GM23338 (cell line): ENCODE data around the gene CDH23. TPM values are rescaled to one million over a fixed set of nuclear protein-coding genes. Genes with fewer than 3 reads are reported as not detected.

Experiments used
- ATAC-seq: fragments of 200-7000 bp; cut with Tn5 transposase; 3 replicates; pipeline ENCODE4 v1.9.1; 2020
- DNase-seq: peaks from one replicate; pipeline ENCODE4 v3.0.0-alpha.2; 2015; ENCODE audit warnings: low spot score
- H2AFZ ChIP-seq: fragments of 200-600 bp; sonication (generic); 2 replicates; pipeline ENCODE4 v1.8.0; 2016; ENCODE audit warnings: antibody characterized with exemption, mild to moderate bottlenecking, moderate library complexity
- H3F3A ChIP-seq: fragments of 200-600 bp; sonication (generic); replicated peaks from 2 replicates; pipeline ENCODE4 v1.8.0; 2017; ENCODE audit warnings: antibody characterized with exemption, mixed run types, low read depth
- H3K27ac ChIP-seq: fragments of 200-600 bp; sonication (generic); 2 replicates; pipeline ENCODE4 v1.6.1; 2016; ENCODE audit warnings: low read depth
- H3K27me3 ChIP-seq: fragments of 200-600 bp; sonication (generic); 2 replicates; pipeline ENCODE4 v1.8.0; 2016; ENCODE audit warnings: mild to moderate bottlenecking, mixed run types, moderate library complexity; ENCODE audit not compliant: insufficient read depth
- H3K36me3 ChIP-seq: fragments of 200-600 bp; sonication (generic); 2 replicates; pipeline ENCODE4 v1.8.0; 2016; ENCODE audit warnings: mild to moderate bottlenecking; ENCODE audit not compliant: insufficient read depth
- H3K4me1 ChIP-seq: fragments of 200-600 bp; sonication (generic); 2 replicates; pipeline ENCODE4 v1.8.0; 2016; ENCODE audit warnings: mild to moderate bottlenecking, moderate library complexity; ENCODE audit not compliant: insufficient read depth
- H3K4me2 ChIP-seq: fragments of 200-600 bp; sonication (generic); 2 replicates; pipeline ENCODE4 v1.7.1; 2017; ENCODE audit warnings: mixed run types
- H3K4me3 ChIP-seq: fragments of 200-600 bp; sonication (generic); 2 replicates; pipeline ENCODE4 v1.6.1; 2016; ENCODE audit warnings: mixed run types
- H3K79me2 ChIP-seq: fragments of 200-600 bp; sonication (generic); replicated peaks from 2 replicates; pipeline ENCODE4 v1.8.0; 2017; ENCODE audit warnings: mild to moderate bottlenecking; ENCODE audit not compliant: insufficient read depth
- H3K9me2 ChIP-seq: fragments of 200-600 bp; sonication (generic); 2 replicates; pipeline ENCODE4 v1.8.0; 2017; ENCODE audit not compliant: insufficient read depth
- H4K20me1 ChIP-seq: fragments of 200-600 bp; sonication (generic); replicated peaks from 2 replicates; pipeline ENCODE4 v1.8.0; 2017; ENCODE audit warnings: mild to moderate bottlenecking; ENCODE audit not compliant: insufficient read depth
- H3K27ac Mint-ChIP-seq: 2 replicates; pipeline ENCODE4 v1.8.0; 2020; ENCODE audit warnings: inconsistent platforms, mild to moderate bottlenecking, moderate library complexity, mixed read lengths
- H3K27me3 Mint-ChIP-seq: 3 replicates; pipeline ENCODE4 v1.8.0; 2022; ENCODE audit warnings: low read depth, mild to moderate bottlenecking, moderate library complexity, mixed read lengths, inconsistent platforms; ENCODE audit not compliant: insufficient read depth, poor library complexity
- H3K36me3 Mint-ChIP-seq: 3 replicates; pipeline ENCODE4 v1.8.0; 2021; ENCODE audit warnings: low read depth, mild to moderate bottlenecking, inconsistent platforms, moderate library complexity, mixed read lengths
- H3K4me1 Mint-ChIP-seq: 3 replicates; pipeline ENCODE4 v1.8.0; 2020; ENCODE audit warnings: mild to moderate bottlenecking, inconsistent platforms, mixed read lengths
- H3K4me3 Mint-ChIP-seq: 3 replicates; pipeline ENCODE4 v1.8.0; 2021; ENCODE audit warnings: moderate library complexity, mild to moderate bottlenecking, inconsistent platforms, mixed read lengths
- H3K9me3 Mint-ChIP-seq: 3 replicates; pipeline ENCODE4 v1.8.0; 2020; ENCODE audit warnings: moderate library complexity, mild to moderate bottlenecking, inconsistent platforms, mixed read lengths
- CREB1 ChIP-seq: fragments of 250-450 bp; sonication (Bioruptor Pico); IDR thresholded peaks from 2 replicates; pipeline ENCODE4 v1.5.0; 2020; ENCODE audit warnings: low read depth, mild to moderate bottlenecking, moderate library complexity
- CTCF ChIP-seq, 2 experiments: fragments of 200-600 bp in 1 of 2; sonication (generic) in 1 of 2; conservative IDR thresholded peaks; 2 replicates each; pipeline versions ENCODE4 v1.5.1 to v1.6.1; 2016 to 2017; ENCODE audit warnings: antibody characterized with exemption in 2 of 2, low read depth in 2 of 2, mild to moderate bottlenecking in 2 of 2, moderate library complexity in 1 of 2
- ETS1 ChIP-seq: IDR thresholded peaks from 2 replicates; pipeline ENCODE4 v1.6.1; 2016; ENCODE audit warnings: antibody characterized with exemption
- EZH2 ChIP-seq: fragments of 200-600 bp; sonication (generic); IDR thresholded peaks from one replicate; pipeline ENCODE4 v1.8.0; 2017; ENCODE audit warnings: antibody characterized with exemption, mild to moderate bottlenecking, low read depth; ENCODE audit not compliant: unreplicated experiment
- EZH2phosphoT487 ChIP-seq: fragments of 200-600 bp; sonication (generic); IDR thresholded peaks from one replicate; pipeline ENCODE4 v1.8.1; 2018; ENCODE audit warnings: antibody characterized with exemption; ENCODE audit not compliant: unreplicated experiment
- JUNB ChIP-seq: IDR thresholded peaks from one replicate; pipeline ENCODE4 v1.6.1; 2016; ENCODE audit warnings: antibody characterized with exemption; ENCODE audit not compliant: unreplicated experiment
- NANOG ChIP-seq: IDR thresholded peaks from 2 replicates; pipeline ENCODE4 v1.6.1; 2016; ENCODE audit warnings: antibody characterized with exemption, borderline replicate concordance
- POLR2AphosphoS5 ChIP-seq: IDR thresholded peaks from 2 replicates; pipeline ENCODE4 v1.6.1; 2016; ENCODE audit warnings: antibody characterized with exemption, low read depth
- REST ChIP-seq: IDR thresholded peaks from one replicate; pipeline ENCODE4 v1.6.1; 2018; ENCODE audit warnings: antibody characterized with exemption; ENCODE audit not compliant: unreplicated experiment
- STAT1 ChIP-seq: IDR thresholded peaks from one replicate; pipeline ENCODE4 v1.6.1; 2016; ENCODE audit warnings: antibody characterized with exemption; ENCODE audit not compliant: unreplicated experiment
- ZNF114 ChIP-seq: fragments of 250-450 bp; sonication (Bioruptor Pico); IDR thresholded peaks from 2 replicates; pipeline ENCODE4 v1.5.0; 2020; ENCODE audit warnings: mild to moderate bottlenecking, moderate library complexity
- ZNF331 ChIP-seq: fragments of 250-450 bp; sonication (Bioruptor Pico); IDR thresholded peaks from 2 replicates; pipeline ENCODE4 v1.5.0; 2020; ENCODE audit warnings: low read depth, mild to moderate bottlenecking, moderate library complexity
- ZNF462 ChIP-seq: fragments of 250-450 bp; sonication (Bioruptor Pico); IDR thresholded peaks from 2 replicates; pipeline ENCODE4 v1.5.0; 2020; ENCODE audit warnings: mild to moderate bottlenecking, moderate library complexity
- polyA plus RNA-seq: library from polyadenylated mRNA; unstranded; fragments of >200 nt; fragmentation: Nextera tagmentation; extraction: Ambion mirVana; gene quantifications from 2 replicates; pipeline ENCODE4 v1.2.1, GENCODE V29; 2016
- total RNA-seq: library from RNA; depleted of rRNA; stranded (reverse); fragments of >200 nt; shearing (Covaris generic); gene quantifications from 2 replicates; pipeline ENCODE4 v1.2.3, GENCODE V29; 2014

The CDH23 gene
- total and polyA plus RNA-seq, 2 experiments from 2014 or later = 0.95 to 4.3 TPM

GRCh38 chr10:71532878-71533277, 136.2 kb downstream of the CDH23 start:
- H3F3A ChIP-seq = no peaks in the 10 kb centered on the region
- H3K9me2 ChIP-seq = no peaks in the 10 kb centered on the region
- Mint-ChIP-seq H3K4me1 (peaks cover 33% of the 10 kb centered on the region), H3K9me3 (no peaks in the 10 kb centered on the region), H3K27me3 (peaks cover 7% of the 10 kb centered on the region), H3K36me3 (no peaks in the 10 kb centered on the region), H3K4me3 (no peak overlapping the region), H3K27ac (no peak overlapping the region)
- no peak for DNase-seq
- no peak overlapping the region for H2AFZ ChIP-seq
- H3K36me3 ChIP-seq = no peaks in the 10 kb centered on the region
- H3K79me2 ChIP-seq = no peaks in the 10 kb centered on the region
- no peaks in the 10 kb centered on the region for H4K20me1 ChIP-seq
- no peak overlapping the region for H3K4me3 ChIP-seq
- no peaks in the 10 kb centered on the region for H3K27me3 ChIP-seq
- H3K4me2 ChIP-seq = no peak overlapping the region
- TF ChIP-seq JUNB (no peak), EZH2 (no peak), ETS1 (no peak), EZH2phosphoT487 (no peak), ZNF114 (CRISPR knock-in tag) (no peak), ZNF462 (CRISPR knock-in tag) (no peak), REST (no peak), NANOG (no peak), ZNF331 (CRISPR knock-in tag) (no peak), CREB1 (CRISPR knock-in tag) (no peak), POLR2AphosphoS5 (no peak), STAT1 (no peak), CTCF (conservative IDR thresholded peaks at IDR 0.05; ENCODE audit: low read depth in 2 of 2) (no peak)
- no peak overlapping the region for H3K27ac ChIP-seq
- peaks cover 12% of the 10 kb centered on the region; the same call in 1 of the 2 replicates for H3K4me1 ChIP-seq
- ATAC-seq = no peak
